Skeletal muscle cell (primary cell): Measurements from ENCODE around the gene GDPD5.

Experiments used
- DNase-seq: peaks from one replicate; pipeline ENCODE4 v3.0.0-alpha.2; 2010; ENCODE audit warnings: low read depth
- H3K4me3 ChIP-seq: 2 replicates; pipeline ENCODE4 v1.5.1; 2011; ENCODE audit warnings: low read depth, mild to moderate bottlenecking, control low read depth, low read length, moderate library complexity

GDPD5 gene

DNA sequence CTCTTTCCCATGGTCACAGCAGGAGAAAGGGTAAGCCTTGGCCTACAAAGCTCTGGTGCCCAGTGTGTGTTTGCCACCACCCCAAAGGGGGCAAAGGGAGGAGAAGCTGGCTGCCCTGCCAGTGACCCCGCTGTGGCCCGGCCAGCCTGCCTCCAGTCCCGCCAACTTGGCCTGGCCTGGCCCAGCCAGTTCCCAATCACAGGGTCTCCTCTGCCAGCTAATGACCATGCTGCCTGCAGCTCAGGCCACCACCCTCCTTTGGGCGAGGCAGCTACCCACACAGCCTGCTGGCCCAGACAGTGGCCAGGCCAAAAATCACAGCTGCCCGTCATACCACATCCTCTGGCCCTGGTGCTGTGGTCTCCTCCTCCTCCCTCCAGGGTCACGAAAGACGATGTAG lies 5.1 kb downstream of the GDPD5 start:
- DNase-seq, result no peak
- no peak overlapping the region for H3K4me3 ChIP-seq

DNA sequence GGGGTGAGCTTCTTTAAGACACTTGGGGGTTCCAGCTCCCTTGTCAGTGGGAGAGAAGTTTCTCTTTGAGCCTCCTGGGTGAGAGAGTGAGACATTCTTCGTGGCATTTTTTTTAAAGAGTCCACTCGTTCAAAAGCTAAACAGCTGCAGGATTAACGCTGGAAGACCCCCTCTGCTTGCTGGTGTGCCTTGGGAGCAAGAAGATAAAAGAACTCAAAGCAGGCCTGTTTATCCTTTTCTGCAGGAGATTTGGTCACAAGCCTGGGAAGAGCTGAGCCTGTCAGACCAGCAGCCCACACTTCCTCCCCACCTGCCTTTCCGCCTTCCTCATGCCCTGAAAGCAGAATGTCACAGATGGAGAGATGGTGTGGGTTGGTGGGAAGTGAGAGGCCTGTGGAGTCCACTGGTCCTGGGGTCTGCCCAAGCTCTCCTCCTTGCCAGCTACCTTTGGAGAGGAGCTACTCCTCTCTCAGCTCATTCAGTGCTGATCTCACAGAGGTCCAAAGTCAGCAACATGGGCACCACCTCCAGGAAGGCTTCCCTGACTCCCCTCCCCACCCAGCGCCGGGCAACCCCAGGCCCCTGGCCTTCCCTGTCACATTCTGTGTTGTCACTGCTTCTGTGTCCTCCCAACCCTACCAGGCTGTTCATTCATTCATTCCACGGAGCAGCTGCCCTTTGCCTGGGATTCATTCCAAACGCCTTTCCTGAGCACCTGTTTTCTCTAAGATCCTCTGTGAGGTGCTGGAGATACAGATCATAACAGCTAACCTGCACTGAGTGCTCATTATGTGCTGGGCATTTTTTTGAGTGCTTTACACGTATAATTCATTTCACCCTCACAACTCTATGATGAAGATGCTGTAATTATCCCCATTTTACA lies 6.7 kb downstream of the GDPD5 start:
- DNase-seq, result no peak
- H3K4me3 ChIP-seq, result no peak overlapping the region

DNA sequence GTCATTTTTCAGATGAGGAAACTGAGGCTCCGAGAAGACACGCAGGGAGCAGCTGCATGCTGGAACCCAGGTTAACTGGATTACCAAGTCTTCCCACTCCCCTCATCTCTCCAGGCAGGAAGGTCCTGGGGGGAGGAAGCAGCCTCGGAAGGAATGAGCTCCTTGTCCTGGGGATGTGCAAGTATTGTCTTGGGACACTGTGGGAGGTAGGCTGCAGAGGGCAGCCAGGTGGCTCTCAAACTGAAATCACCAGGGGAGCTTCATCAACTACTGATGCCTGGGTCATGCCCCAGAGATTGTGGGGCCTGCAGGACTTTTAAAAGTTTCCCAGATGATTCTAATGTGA lies 7.6 kb downstream of the GDPD5 start:
- DNase-seq, result no peak
- no peak overlapping the region for H3K4me3 ChIP-seq

DNA sequence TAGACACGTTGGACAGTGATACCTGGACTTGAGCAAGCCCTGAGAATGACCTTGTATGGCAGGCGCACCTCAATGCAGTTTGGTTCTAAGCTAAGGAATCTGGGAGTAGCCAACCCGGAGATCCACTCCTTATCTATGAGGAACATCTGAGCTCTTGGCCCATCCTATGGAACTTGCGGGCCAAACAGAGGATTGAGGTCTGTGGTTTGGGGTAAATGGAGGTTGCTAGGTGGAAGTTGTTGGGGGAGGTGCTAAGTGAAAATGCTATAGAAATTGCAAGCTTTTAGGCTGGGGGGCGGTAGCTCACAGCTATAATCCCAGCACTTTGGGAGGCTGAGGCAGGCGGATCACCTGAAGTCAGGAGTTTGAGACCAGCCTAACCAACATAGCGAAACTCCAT lies 8.9 kb downstream of the GDPD5 start:
- DNase-seq, result no peak
- no peak overlapping the region for H3K4me3 ChIP-seq

DNA sequence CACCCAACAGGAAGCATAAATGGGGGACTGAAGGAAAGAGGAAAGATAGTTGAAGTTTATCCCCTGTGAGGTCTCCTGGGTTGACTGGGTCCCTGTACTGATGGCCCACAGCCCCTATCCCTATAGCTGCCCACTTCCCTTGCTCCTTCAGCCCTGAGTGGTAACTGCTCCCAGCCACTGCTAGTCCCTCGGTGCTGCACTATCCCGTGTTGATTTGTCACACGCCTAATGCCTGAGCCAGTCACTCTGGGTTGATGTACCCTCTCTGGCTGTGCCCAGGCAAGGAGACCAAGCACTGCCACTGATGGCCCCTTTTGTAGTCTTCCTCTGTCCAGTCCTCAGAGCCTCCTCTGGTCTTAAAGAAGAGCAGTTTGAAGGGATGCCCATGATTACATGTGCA lies 9.6 kb downstream of the GDPD5 start:
- DNase-seq, result no peak
- no peak overlapping the region for H3K4me3 ChIP-seq

DNA sequence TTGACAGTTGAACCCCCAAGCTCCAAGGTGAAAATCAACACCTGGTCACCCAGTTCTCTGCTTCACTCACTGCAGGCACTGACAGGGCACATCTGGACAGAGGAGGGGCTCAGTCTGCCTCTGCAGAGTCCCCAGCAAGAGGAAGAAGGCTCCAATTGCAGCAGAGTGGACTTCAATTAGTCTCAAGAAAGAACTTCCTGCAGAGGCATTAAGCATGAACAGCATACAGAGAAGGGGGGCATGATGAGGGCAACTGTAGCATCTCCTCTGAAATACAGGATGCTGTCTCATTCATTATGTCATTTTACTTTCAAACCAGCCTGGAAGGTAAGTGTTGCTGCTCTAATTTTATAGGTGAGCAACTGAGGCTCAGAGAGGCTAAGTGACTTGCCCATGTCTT lies 11.1 kb downstream of the GDPD5 start:
- no peak overlapping the region for H3K4me3 ChIP-seq
- no peak for DNase-seq

DNA sequence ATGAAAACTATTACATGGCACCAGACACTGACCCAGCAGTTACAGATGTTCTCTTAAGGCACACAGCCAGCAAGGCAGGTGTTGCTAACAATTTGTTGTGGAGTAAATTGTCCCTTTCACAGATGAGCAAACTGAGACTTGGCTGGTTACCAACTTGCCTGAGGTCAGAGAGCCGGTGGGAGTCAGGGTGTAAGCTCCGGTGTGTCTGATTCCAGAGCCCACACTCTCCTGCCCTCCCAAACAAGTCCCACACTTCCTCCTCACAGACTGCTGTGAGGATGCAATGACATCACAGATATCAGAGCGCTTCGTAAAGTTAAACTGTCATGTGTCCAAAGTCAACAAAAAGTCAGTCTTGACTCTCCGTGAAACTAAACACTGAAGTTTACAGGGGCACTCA lies 12.5 kb downstream of the GDPD5 start:
- H3K4me3 ChIP-seq, result no peak overlapping the region
- peak; percentile 22 for DNase-seq

DNA sequence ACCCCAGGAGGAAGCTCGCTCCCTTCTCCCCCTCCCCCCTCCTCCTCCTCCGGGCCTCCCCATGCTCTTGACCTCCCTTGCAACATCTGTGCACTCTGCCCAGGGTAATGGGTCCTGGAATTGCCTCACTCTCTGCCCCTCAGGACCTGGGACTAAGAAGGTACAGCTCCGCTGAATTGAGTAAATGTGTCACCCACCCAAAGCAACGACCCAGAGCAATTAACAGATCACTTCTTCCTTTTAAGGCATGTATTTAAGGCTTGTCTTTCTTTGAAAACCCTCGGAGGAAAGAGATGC lies 15.1 kb downstream of the GDPD5 start:
- no peak overlapping the region for H3K4me3 ChIP-seq
- DNase-seq, result no peak

DNA sequence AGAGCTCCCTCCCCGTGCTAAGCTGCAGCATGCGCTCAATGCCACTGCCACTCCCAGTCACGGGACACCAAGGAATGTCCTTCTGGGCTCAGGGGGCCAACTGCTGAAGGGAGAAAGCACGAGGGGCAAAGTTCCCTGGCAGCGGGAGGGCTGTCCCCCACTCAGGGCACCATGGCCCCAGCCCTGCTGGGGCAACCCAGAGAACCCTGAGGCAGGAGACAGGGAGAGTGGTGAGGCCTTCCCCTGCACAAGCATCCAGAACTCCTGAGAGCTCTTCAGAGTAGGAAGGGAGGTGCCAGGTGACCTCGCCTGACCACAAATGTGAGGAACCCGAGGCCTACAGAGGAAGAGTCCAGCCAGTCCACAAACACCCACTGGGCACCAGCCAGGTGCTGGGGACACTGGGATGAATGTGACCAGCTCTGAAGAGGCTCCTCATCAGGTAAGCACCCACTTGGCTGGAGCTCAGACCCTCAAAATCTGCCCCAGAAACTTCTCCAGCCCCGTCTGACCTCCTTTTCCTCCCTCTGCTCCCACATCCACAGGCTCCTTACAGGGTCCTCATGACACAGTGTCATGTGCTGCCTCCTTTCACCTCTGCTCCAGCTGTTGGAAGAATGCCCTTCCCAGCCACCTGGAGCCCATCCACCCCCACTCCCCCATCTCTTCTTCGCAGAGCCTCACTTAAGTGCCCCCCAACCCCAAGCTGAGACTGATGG lies 15.6 kb downstream of the GDPD5 start:
- no peak overlapping the region for H3K4me3 ChIP-seq
- no peak for DNase-seq

DNA sequence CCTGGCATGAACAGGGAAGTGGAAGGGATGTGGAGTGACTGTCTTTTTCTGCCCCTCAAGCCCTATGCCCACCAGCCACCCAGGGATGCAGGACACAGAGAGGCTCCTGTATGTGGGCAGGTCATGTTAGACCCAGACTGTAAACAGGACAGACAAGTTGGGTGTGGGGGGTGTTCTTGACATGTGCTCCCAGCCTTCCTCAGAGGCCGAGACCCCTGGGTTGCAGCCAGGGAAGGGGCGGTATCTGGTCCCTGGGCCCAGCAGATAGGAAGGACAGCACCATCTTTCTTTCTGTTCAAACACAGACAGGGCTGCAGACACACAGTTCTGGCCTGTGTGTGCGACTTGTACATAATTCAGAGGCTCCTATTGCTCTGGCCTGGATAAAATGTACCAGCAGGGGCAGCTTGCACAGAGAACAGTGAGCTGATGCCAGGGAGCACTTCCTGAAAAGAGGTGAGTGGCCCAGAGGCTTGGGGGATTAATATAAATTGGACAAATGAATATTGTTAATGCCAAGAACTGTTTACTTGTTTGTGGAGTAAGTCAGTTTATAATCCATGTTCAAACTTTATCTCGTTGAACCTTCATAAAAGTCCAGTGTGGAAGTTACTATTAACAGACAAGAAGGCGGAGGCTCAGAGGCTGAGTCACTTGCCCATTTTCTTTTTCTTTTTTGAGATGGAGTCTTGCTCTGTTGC lies 16.6 kb downstream of the GDPD5 start:
- no peak for DNase-seq
- no peak overlapping the region for H3K4me3 ChIP-seq

DNA sequence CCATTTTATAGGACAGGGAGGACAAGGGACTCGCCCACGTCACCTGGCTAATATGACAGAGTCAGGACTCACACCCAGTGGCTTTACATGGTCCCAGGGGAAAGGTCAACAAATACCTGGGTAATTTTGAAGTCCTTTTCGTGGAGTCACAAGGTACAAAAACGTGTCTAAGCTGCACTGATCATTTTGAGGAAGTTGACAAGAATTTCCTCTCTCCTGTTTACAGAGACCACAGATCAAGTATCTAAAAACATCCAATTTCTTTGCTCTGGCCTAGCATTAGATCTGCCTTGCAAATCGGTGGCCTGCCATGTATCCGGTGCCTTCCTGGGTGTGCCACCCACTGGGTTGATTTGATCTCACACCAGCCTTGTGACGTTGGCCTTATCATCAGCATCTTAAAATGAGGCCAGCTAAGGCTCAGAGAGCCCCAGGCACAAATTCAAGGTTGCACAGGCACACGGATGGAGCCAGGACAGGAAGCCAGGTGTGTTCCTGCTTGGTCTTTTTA lies 17.6 kb downstream of the GDPD5 start:
- no peak overlapping the region for H3K4me3 ChIP-seq
- no peak for DNase-seq

DNA sequence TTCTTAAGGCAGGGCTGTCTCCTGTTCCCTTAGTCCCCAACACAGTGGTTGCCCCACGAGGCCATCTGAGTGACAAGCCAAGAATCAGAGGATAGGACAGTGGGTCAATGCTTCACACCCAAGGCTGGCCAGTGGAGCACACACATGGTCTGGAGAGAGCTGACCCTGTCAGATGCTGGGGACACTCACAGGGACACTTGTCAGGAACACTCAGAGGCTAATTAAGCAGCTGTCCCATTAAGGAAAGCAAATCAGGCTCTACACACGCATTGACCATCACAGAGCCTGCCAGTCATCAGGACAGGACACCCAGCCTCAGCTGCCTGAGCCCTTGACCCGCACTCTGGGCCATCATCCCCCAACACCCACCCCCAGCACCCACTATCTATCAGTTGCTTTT lies 18.2 kb downstream of the GDPD5 start:
- no peak for DNase-seq
- no peak overlapping the region for H3K4me3 ChIP-seq

DNA sequence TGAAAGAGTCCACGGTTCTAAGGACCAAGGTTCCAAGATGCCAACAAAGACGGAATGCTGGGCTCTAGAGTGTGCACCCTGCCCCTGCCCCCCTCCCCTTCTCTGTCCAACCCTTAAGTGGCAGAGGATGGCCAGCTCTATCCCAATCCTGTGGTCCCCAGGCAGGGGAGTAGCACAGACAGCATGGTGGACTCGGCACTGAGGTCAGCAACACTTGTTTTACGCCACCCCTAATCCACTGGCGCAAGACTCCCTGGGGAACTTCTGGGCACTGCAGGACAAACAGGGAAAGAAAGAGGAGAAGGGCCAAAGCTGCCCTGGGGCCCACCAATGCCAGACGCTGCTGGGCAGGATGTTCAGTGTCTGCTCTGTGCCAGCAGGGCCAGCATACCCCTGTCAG lies 18.9 kb downstream of the GDPD5 start:
- no peak for DNase-seq

DNA sequence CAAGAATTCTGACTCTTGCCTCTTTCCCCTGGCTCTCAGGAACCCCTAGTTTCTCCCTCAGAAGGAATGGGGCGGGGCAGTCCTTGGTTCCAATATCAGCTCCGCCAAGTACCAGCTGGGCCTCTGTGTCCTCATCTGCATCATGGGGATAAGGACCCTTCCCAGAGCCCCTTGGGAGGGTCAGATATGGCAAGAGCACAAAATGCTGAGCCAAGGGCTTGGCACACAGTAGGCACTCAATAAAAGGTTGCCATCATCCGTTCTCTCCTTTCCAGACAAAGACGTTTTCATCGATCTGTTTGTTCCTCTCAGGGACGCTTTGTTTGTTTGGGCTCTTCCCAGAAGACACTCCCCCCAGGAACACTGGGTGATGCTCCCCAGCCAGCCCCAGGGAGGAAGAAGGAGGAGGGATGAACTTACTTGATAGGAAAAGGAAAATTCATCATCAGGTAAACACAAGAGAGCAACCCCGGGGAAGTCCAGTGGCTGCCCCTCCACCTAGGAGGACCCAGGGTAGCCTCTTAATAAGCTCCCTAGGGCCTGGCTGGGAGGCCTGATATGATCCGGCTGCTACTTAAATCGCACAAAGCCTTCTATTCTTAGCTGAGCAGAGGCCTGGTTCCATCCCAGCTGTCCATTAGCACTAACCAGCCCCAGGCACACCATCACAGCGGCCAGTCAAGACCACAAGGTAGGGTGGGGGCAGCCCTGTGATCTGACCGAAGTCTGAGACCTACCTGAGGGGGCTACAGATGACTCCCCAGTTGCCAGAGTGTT lies 19.6 kb downstream of the GDPD5 start:
- no peak overlapping the region for H3K4me3 ChIP-seq
- DNase-seq, result no peak

More for the DNA sequence above, 18.9 kb downstream of the GDPD5 start:
- H3K4me3 ChIP-seq, result no peak overlapping the region

DNA sequence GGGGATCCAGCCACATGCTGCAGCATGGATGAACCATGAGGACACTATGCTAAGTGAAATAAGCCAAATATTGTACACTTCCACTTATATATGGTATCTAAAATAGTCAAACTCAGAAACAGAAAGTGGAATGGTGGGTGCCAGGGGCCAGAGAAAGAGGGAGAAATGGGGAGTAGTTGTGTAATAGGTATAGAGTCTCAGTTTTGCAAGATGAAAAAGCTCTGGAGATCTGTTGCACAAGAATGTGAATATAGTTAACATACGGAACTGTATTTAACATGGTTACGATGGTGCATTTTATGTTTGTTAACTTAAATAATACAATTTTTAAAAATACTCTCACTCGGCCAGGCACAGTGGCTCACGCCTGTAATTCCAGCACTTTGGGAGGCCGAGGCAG lies 21.2 kb downstream of the GDPD5 start:
- DNase-seq, result no peak
- H3K4me3 ChIP-seq, result no peak overlapping the region

DNA sequence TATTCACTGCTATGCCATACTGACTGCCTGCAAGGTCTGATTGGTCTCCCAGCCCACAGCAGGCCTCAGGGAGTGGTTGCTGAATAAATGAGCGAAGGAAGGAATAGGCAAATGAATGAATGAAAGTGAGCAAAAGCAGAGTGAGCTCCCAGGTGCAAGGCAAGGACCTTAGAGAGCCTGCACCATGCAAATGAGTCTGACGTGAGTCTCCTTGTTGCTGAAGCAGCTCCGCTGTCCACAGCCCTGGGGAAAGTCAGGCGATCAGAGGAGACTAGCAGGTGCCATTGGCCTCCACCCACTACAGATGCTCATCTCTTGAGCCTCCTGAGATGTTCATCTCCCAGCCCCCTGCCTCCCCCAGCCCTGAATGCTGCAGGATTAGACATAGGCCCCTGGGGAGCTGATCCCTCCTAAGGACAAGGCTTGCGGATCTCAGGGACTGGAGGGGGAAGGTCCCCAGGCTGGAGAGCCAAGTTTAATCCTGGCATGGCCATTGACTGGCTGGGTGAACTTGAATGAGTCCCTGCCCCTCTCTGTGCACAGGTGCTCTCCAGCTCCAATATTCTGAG lies 22.1 kb downstream of the GDPD5 start:
- H3K4me3 ChIP-seq, result no peak overlapping the region
- no peak for DNase-seq

DNA sequence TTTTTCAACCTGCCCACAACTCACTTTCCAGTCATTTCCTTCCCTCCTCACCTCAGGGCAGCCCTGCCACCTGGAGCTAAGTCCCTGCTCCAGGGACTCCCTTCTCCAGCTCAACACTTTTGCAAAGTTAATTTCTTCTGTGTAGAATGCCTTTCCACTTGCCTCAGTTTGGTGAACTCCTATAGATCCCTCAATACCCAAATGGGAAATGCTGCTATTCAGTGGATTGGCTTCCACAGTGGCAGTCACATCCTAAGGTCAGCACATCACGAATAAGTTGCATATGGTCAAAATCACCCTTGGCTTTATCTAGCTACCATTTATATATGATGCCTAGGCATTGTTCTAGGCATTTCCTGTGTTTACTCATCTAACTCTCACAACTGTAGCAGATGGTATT lies 23.6 kb downstream of the GDPD5 start:
- no peak for DNase-seq
- H3K4me3 ChIP-seq, result no peak overlapping the region

DNA sequence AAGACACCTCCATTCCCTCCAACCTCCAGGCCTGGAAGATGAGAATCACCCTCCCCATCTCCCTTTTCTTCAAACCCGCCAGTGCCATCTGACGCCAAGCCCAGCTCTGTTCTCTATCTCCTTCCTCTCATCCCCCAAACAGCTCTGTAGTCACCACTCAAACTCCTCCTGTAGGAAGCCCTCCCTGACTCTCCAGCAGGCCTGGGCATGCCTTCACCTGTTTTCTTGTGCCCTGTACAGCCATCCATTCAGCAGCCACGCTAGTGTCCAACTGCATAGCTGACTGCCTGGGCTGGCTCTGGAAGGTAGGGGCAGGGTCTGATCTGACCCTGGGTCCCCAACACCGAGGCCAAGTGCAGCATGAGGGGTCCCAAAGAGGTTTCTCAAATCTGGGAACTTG lies 25.0 kb downstream of the GDPD5 start:
- no peak overlapping the region for H3K4me3 ChIP-seq
- no peak for DNase-seq

DNA sequence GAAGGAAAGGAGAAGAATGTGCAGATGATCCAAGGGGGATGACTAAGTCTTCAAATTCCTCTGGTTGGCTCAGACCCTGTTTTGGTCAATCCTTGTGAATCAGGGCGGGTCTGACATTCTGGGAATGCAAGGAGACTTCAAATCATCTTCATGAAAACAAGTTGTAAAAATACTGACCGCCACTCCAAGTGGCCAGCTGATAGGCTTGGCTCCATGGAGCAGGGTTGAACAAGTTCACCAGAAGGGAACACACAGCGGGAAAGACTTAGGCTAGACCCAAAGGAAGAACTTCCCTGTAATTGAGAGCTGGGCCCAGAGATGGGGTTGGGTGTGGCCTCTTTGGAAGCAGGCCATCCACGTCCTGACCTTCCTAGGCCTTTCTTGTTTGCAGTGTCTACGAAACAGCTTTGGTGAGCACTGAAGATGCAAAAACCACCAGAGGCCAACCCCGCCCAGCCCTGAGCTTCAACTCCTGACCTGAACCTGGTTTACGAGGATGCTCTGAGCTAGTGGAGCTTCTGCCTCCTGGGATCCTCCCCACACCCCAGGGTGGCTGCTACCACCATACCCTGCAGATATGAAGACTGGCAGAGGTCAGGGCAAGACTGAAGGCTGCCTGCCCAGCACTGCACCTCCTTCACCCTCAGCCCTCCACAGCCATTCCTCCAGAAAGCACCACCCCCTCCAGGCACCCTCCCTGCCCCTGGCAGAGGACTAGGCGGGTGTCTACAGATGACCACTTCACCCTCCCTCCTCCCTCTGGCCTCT lies 26.1 kb downstream of the GDPD5 start:
- peak; percentile 81 for DNase-seq

More for the DNA sequence above, 26.1 kb downstream of the GDPD5 start:
- H3K4me3 ChIP-seq, result no peak overlapping the region
